HepG2 (cell line): ENCODE measurements around the gene FUT1. TPM values are rescaled to one million over a fixed set of nuclear protein-coding genes. Genes with fewer than 3 reads are reported as not detected.

Experiments
- GABPB1 ChIP-seq: IDR thresholded peaks from 2 replicates; pipeline ENCODE4 v1.6.1; 2016; ENCODE audit warnings: mild to moderate bottlenecking, missing genetic modification reagents, moderate library complexity, missing compliant biosample characterization
- HCFC1 ChIP-seq: fragments of 150-350 bp; IDR thresholded peaks from 2 replicates; pipeline ENCODE4 v1.6.1; 2014; ENCODE audit warnings: low read depth, low read length
- KLF15 ChIP-seq: sonication (generic); formaldehyde crosslinking; IDR thresholded peaks from 2 replicates; pipeline ENCODE4 v1.8.1; 2023; ENCODE audit warnings: borderline replicate concordance, mild to moderate bottlenecking, inconsistent platforms, missing genetic modification reagents, mixed read lengths
- MIXL1 ChIP-seq: IDR thresholded peaks from 2 replicates; pipeline ENCODE4 v1.6.1; 2016
- NBN ChIP-seq: fragments of 450-650 bp; conservative IDR thresholded peaks from 2 replicates; pipeline ENCODE4 v1.6.1; 2017
- NFIC ChIP-seq: IDR thresholded peaks from 2 replicates; pipeline ENCODE4 v1.6.1; 2012; ENCODE audit warnings: mild to moderate bottlenecking, low read length, inconsistent platforms
- PAF1 ChIP-seq: IDR thresholded peaks from 2 replicates; pipeline ENCODE4 v1.6.1; 2016; ENCODE audit warnings: missing genetic modification reagents, missing compliant biosample characterization
- ZNF329 ChIP-seq: sonication (generic); formaldehyde crosslinking; IDR thresholded peaks from 2 replicates; pipeline ENCODE4 v1.9.0; 2021; ENCODE audit warnings: low read depth, mild to moderate bottlenecking, missing genetic modification reagents
- ZNF343 ChIP-seq: sonication (generic); formaldehyde crosslinking; IDR thresholded peaks from 2 replicates; pipeline ENCODE4 v1.4.0; 2020; ENCODE audit warnings: mild to moderate bottlenecking, missing genetic modification reagents
- ZNF549 ChIP-seq: sonication (generic); formaldehyde crosslinking; IDR thresholded peaks from 2 replicates; pipeline ENCODE4 v1.5.0; 2020; ENCODE audit warnings: missing genetic modification reagents
- ZNF569 ChIP-seq: sonication (generic); formaldehyde crosslinking; IDR thresholded peaks from 2 replicates; pipeline ENCODE4 v1.5.0; 2020; ENCODE audit warnings: mild to moderate bottlenecking, missing genetic modification reagents, moderate library complexity, borderline replicate concordance
- ZSCAN30 ChIP-seq: sonication (generic); formaldehyde crosslinking; IDR thresholded peaks from 2 replicates; pipeline ENCODE4 v1.5.0; 2020; ENCODE audit warnings: mild to moderate bottlenecking, missing genetic modification reagents
- polyA plus RNA-seq, 8 experiments: library from polyadenylated mRNA; depleted of rRNA in 3 of 8; stranded (reverse) in 7 of 8; unstranded in 1 of 8; fragments of >200 nt; fragmentation: Illumina TruSeq in 4 of 8; extraction: Trizol in 4 of 8; gene quantifications; 2 replicates each; pipeline versions ENCODE4 v1.2.1 to v1.2.3, GENCODE V29; 2011 to 2016; ENCODE audit warnings: low read depth in 4 of 8, missing spikeins in 1 of 8, mixed read lengths in 1 of 8; ENCODE audit not compliant: insufficient read depth in 1 of 8
- total RNA-seq, 5 experiments: library from RNA; depleted of rRNA; stranded (reverse); fragments of >200 nt; fragmentation: Illumina TruSeq; extraction: Trizol; gene quantifications; 2 replicates each; pipeline ENCODE4 v1.2.3, GENCODE V29; 2016; ENCODE audit warnings: low read depth in 1 of 5
- TF ChIP-seq, protein P1 (sequence below): sonication (generic); formaldehyde crosslinking; IDR thresholded peaks from 2 replicates; pipeline ENCODE4 v1.4.0; 2020; ENCODE audit warnings: mild to moderate bottlenecking, missing genetic modification reagents
- TF ChIP-seq, protein P2 (sequence below): sonication (generic); formaldehyde crosslinking; IDR thresholded peaks from 2 replicates; pipeline ENCODE4 v1.5.0; 2020; ENCODE audit warnings: missing genetic modification reagents
- TF ChIP-seq, protein P3 (sequence below): sonication (generic); formaldehyde crosslinking; IDR thresholded peaks from 2 replicates; pipeline ENCODE4 v1.5.0; 2020; ENCODE audit warnings: mild to moderate bottlenecking, missing genetic modification reagents, moderate library complexity
- TF ChIP-seq, protein P4 (sequence below): IDR thresholded peaks from 2 replicates; pipeline ENCODE4 v1.4.0; 2020; ENCODE audit warnings: mild to moderate bottlenecking, missing genetic modification reagents

The FUT1 gene
- total and polyA plus RNA-seq, 2 of the 13 experiments (the other 11 are each of a cell fraction or from before 2014, with no cell fraction given): 0.07 to 1.1 TPM

DNA sequence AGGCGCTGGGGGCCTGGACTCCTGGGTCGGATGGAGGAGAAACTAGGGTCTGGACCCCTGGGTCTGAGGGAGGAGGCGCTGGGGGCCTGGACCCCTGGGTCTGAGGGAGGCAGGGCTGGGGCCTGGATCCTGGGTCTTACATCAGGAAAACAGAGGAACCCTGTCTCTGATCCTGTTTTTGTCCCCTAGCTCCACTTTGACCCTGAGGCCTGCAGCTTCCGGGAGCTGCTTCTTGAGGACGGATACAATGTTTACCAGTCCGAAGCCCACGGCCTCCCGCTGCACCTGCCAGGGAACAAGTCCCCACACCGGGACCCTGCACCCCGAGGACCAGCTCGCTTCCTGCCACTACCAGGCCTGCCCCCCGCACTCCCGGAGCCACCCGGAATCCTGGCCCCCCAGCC lies 5.3 kb upstream of the FUT1 start (continued):
- TF ChIP-seq, protein P1, sequence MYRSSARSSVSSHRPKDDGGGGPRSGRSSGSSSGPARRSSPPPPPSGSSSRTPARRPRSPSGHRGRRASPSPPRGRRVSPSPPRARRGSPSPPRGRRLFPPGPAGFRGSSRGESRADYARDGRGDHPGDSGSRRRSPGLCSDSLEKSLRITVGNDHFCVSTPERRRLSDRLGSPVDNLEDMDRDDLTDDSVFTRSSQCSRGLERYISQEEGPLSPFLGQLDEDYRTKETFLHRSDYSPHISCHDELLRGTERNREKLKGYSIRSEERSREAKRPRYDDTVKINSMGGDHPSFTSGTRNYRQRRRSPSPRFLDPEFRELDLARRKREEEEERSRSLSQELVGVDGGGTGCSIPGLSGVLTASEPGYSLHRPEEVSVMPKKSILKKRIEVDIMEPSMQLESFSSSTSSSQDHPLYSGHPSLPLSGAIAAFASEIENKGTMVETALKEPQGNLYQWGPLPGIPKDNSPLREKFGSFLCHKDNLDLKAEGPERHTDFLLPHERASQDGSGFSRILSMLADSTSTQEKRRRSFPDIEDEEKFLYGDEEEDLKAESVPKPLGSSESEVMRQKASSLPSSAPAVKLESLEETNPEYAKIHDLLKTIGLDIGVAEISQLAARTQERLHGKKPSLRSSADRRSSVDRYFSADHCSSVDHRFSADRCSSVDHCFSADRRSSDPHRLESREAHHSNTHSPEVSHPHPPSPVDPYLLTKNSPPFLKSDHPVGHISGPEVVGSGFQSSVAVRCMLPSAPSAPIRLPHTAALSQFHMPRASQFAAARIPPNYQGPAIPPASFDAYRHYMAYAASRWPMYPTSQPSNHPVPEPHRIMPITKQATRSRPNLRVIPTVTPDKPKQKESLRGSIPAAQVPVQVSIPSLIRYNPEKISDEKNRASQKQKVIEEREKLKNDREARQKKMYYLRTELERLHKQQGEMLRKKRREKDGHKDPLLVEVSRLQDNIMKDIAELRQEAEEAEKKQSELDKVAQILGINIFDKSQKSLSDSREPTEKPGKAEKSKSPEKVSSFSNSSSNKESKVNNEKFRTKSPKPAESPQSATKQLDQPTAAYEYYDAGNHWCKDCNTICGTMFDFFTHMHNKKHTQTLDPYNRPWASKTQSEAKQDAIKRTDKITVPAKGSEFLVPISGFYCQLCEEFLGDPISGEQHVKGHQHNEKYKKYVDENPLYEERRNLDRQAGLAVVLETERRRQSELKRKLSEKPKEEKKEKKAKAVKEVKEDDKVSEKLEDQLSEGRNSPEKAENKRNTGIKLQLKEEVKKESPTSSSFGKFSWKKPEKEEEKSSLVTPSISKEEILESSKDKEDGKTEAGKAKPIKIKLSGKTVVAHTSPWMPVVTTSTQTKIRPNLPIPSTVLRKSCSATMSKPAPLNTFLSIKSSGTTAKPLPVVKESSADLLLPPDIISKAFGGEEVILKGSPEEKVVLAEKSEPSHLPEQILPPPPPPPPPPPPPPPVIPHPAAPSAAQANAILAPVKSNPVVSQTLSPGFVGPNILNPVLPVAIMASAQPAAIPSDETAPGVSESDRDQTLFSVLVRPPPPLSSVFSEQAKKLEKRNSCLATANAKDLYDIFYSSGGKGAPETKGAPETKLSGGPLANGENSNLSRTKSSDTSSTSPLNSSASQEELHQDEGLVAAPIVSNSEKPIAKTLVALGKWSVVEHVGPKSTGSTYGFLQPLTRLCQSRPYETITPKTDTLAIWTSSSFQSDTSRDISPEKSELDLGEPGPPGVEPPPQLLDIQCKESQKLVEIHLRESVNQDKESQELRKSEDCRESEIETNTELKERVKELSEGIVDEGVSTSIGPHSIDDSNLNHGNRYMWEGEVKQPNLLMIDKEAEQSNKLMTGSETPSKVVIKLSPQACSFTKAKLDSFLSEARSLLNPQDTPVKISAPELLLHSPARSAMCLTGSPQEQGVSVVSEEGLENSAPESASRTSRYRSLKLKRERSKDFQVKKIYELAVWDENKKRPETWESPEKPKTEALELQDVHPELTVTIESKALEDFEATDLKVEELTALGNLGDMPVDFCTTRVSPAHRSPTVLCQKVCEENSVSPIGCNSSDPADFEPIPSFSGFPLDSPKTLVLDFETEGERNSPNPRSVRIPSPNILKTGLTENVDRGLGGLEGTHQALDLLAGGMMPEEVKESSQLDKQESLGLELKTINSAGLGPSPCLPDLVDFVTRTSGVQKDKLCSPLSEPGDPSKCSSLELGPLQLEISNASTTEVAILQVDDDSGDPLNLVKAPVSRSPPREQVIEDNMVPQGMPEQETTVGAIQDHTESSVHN (CRISPR knock-in tag): no peak
- TF ChIP-seq MIXL1 (CRISPR knock-in tag) (no peak), ZNF343 (no peak), KLF15 (CRISPR knock-in tag) (no peak), ZNF569 (CRISPR knock-in tag) (no peak), ZSCAN30 (CRISPR knock-in tag) (no peak), NBN (no peak), NFIC (no peak), ZNF329 (CRISPR knock-in tag) (no peak), PAF1 (CRISPR knock-in tag) (no peak), ZNF549 (CRISPR knock-in tag) (no peak), HCFC1 (no peak), GABPB1 (peak; percentile 72)
- TF ChIP-seq, protein P2, sequence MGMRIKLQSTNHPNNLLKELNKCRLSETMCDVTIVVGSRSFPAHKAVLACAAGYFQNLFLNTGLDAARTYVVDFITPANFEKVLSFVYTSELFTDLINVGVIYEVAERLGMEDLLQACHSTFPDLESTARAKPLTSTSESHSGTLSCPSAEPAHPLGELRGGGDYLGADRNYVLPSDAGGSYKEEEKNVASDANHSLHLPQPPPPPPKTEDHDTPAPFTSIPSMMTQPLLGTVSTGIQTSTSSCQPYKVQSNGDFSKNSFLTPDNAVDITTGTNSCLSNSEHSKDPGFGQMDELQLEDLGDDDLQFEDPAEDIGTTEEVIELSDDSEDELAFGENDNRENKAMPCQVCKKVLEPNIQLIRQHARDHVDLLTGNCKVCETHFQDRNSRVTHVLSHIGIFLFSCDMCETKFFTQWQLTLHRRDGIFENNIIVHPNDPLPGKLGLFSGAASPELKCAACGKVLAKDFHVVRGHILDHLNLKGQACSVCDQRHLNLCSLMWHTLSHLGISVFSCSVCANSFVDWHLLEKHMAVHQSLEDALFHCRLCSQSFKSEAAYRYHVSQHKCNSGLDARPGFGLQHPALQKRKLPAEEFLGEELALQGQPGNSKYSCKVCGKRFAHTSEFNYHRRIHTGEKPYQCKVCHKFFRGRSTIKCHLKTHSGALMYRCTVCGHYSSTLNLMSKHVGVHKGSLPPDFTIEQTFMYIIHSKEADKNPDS: no peak
- TF ChIP-seq, protein P3, sequence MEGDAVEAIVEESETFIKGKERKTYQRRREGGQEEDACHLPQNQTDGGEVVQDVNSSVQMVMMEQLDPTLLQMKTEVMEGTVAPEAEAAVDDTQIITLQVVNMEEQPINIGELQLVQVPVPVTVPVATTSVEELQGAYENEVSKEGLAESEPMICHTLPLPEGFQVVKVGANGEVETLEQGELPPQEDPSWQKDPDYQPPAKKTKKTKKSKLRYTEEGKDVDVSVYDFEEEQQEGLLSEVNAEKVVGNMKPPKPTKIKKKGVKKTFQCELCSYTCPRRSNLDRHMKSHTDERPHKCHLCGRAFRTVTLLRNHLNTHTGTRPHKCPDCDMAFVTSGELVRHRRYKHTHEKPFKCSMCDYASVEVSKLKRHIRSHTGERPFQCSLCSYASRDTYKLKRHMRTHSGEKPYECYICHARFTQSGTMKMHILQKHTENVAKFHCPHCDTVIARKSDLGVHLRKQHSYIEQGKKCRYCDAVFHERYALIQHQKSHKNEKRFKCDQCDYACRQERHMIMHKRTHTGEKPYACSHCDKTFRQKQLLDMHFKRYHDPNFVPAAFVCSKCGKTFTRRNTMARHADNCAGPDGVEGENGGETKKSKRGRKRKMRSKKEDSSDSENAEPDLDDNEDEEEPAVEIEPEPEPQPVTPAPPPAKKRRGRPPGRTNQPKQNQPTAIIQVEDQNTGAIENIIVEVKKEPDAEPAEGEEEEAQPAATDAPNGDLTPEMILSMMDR (CRISPR knock-in tag): no peak
- TF ChIP-seq, protein P4, sequence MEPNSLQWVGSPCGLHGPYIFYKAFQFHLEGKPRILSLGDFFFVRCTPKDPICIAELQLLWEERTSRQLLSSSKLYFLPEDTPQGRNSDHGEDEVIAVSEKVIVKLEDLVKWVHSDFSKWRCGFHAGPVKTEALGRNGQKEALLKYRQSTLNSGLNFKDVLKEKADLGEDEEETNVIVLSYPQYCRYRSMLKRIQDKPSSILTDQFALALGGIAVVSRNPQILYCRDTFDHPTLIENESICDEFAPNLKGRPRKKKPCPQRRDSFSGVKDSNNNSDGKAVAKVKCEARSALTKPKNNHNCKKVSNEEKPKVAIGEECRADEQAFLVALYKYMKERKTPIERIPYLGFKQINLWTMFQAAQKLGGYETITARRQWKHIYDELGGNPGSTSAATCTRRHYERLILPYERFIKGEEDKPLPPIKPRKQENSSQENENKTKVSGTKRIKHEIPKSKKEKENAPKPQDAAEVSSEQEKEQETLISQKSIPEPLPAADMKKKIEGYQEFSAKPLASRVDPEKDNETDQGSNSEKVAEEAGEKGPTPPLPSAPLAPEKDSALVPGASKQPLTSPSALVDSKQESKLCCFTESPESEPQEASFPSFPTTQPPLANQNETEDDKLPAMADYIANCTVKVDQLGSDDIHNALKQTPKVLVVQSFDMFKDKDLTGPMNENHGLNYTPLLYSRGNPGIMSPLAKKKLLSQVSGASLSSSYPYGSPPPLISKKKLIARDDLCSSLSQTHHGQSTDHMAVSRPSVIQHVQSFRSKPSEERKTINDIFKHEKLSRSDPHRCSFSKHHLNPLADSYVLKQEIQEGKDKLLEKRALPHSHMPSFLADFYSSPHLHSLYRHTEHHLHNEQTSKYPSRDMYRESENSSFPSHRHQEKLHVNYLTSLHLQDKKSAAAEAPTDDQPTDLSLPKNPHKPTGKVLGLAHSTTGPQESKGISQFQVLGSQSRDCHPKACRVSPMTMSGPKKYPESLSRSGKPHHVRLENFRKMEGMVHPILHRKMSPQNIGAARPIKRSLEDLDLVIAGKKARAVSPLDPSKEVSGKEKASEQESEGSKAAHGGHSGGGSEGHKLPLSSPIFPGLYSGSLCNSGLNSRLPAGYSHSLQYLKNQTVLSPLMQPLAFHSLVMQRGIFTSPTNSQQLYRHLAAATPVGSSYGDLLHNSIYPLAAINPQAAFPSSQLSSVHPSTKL: peak; percentile 53
